GM10248 (cell line): ENCODE measurements around the gene GFRA1.

Experiments
- CTCF ChIA-PET: fragments of 300-600 bp; sonication (Branson Sonifier 250); formaldehyde crosslinking; extraction: SDS; loops from one replicate; lab custom pipeline; 2021; ENCODE audit warnings: antibody characterized with exemption; lab: Yijun Ruan, JAX
- POLR2A ChIA-PET: fragments of 350-650 bp; sonication (Branson Sonifier 250); formaldehyde crosslinking; extraction: SDS; loops from one replicate; lab custom pipeline; 2020; ENCODE audit warnings: antibody characterized with exemption; lab: Yijun Ruan, JAX
- DNase-seq: peaks from one replicate; pipeline ENCODE4 v3.0.0; 2012; ENCODE audit errors: extremely low spot score
- CTCF ChIP-seq: IDR thresholded peaks from 2 replicates; pipeline ENCODE4 v1.5.1; 2012; ENCODE audit warnings: mild to moderate bottlenecking, low read depth; ENCODE audit errors: extremely low read depth, missing control alignments, control extremely low read depth

Gene GFRA1

GRCh38 chr10:116255886-116256751 lies 16.9 kb downstream of the GFRA1 start:
- DNase-seq: no peak
- CTCF ChIA-PET: no interaction called here
- TF ChIP-seq CTCF: no peak
- POLR2A ChIA-PET: no interaction called here

GRCh38 chr10:116254422-116255155 lies 18.4 kb downstream of the GFRA1 start:
- no peak for TF ChIP-seq CTCF
- POLR2A ChIA-PET: no interaction called here
- no peak for DNase-seq
- CTCF ChIA-PET: no interaction called here

GRCh38 chr10:116253716-116254115 lies 19.3 kb downstream of the GFRA1 start:
- TF ChIP-seq CTCF: no peak
- CTCF ChIA-PET: no interaction called here
- POLR2A ChIA-PET: no interaction called here
- DNase-seq: no peak

GRCh38 chr10:116251602-116252395 lies 21.2 kb downstream of the GFRA1 start:
- no peak for DNase-seq
- CTCF ChIA-PET: interaction anchor here (1.3 kb wide), 1 partner anchor 8 kb away, joined by 4 read pairs; no protein-coding TSS in a partner anchor
- POLR2A ChIA-PET: no interaction called here
- no peak for TF ChIP-seq CTCF

- TF ChIP-seq CTCF: no peak
- no peak for DNase-seq
- ChIA-PET POLR2A (no interaction called here), CTCF (interaction anchor here (0.9 to 1.2 kb wide), 2 partner anchors 10 to 12 kb away, joined by 3 read pairs; no protein-coding TSS in a partner anchor)
Measured at GRCh38 chr10:116247691-116248090, 25.3 kb downstream of the GFRA1 start.

GRCh38 chr10:116246263-116246662 lies 26.7 kb downstream of the GFRA1 start:
- DNase-seq: no peak
- ChIA-PET CTCF (no interaction called here), POLR2A (no interaction called here)
- TF ChIP-seq CTCF: no peak
